ENCODE results near the gene SCTR.

SCTR gene

GRCh38 chr2:119472749-119473148, 51.5 kb downstream of the SCTR start:
- DNase-seq, result no peak

- no peak for DNase-seq
Observed at GRCh38 chr2:119469661-119470297, 54.5 kb downstream of the SCTR start.

GRCh38 chr2:119469131-119469530, 55.2 kb downstream of the SCTR start:
- no peak for DNase-seq

GRCh38 chr2:119468154-119468955, 55.9 kb downstream of the SCTR start:
- no peak for DNase-seq

GRCh38 chr2:119466373-119466772, 57.9 kb downstream of the SCTR start:
- DNase-seq, result no peak

GRCh38 chr2:119465687-119466086, 58.6 kb downstream of the SCTR start:
- peak; percentile 40 for DNase-seq

- DNase-seq, result peak; percentile 28
Observed at GRCh38 chr2:119464981-119465380, 59.3 kb downstream of the SCTR start.

GRCh38 chr2:119463990-119464389, 60.3 kb downstream of the SCTR start:
- no peak for DNase-seq

GRCh38 chr2:119463136-119463535, 61.1 kb downstream of the SCTR start:
- no peak for DNase-seq

- DNase-seq, result no peak
Observed at GRCh38 chr2:119462574-119462973, 61.7 kb downstream of the SCTR start.

- DNase-seq, result no peak
Observed at GRCh38 chr2:119461811-119462210, 62.5 kb downstream of the SCTR start.

GRCh38 chr2:119460076-119460475, 64.2 kb downstream of the SCTR start:
- DNase-seq, result no peak

GRCh38 chr2:119455066-119455718, 69.1 kb downstream of the SCTR start:
- no peak for DNase-seq

GRCh38 chr2:119453972-119454593, 70.2 kb downstream of the SCTR start:
- no peak for DNase-seq

GRCh38 chr2:119451336-119452050, 72.8 kb downstream of the SCTR start:
- no peak for DNase-seq

- DNase-seq, result no peak
Observed at GRCh38 chr2:119449521-119449920, 74.8 kb downstream of the SCTR start.

- no peak for DNase-seq
Observed at GRCh38 chr2:119448427-119449141, 75.7 kb downstream of the SCTR start.

GRCh38 chr2:119446037-119446436, 78.2 kb downstream of the SCTR start:
- DNase-seq, result no peak

GRCh38 chr2:119442850-119443249, 81.4 kb downstream of the SCTR start:
- no peak for DNase-seq

GRCh38 chr2:119442226-119442619, 82.1 kb downstream of the SCTR start:
- no peak for DNase-seq

GRCh38 chr2:119441376-119442225, 82.7 kb downstream of the SCTR start:
- no peak for DNase-seq
